HepG2 (cell line): ENCODE results near the gene HES3. TPM values are rescaled to one million over a fixed set of nuclear protein-coding genes. Genes with fewer than 3 reads are reported as not detected.

Source experiments
- ATAC-seq: fragments of 200-7000 bp; cut with Tn5 transposase; 3 replicates; pipeline ENCODE4 v1.9.1; 2020; ENCODE audit warnings: mild to moderate bottlenecking, moderate library complexity
- BruUV-seq: library from RNA; stranded (reverse); fragments of 400-500 nt; replicated peaks from 2 replicates; lab custom pipeline; 2021; lab: Mats Ljungman, UMichigan
- CTCF ChIA-PET: fragments of 300-600 bp; formaldehyde crosslinking; extraction: SDS; loops from one replicate; lab custom pipeline; 2021; ENCODE audit warnings: low total read pairs, inconsistent platforms, low intra/inter-chr PET ratio; lab: Yijun Ruan, JAX
- POLR2A ChIA-PET: fragments of 350-600 bp; sonication (Branson Sonifier 250); formaldehyde crosslinking; loops from one replicate; lab custom pipeline; 2020; ENCODE audit warnings: antibody characterized with exemption, inconsistent platforms; lab: Yijun Ruan, JAX
- DNase-seq: peaks from one replicate; pipeline ENCODE4 v3.0.0-alpha.2; 2015; ENCODE audit warnings: low spot score
- FAIRE-seq: peaks from 3 replicates; lab custom pipeline; 2011; peaks lifted over from hg19 to GRCh38; lab: Jason Lieb, UNC
- H2AFZ ChIP-seq: one replicate; pipeline ENCODE4 v1.6.1; 2011; ENCODE audit warnings: low read length, inconsistent platforms
- H3K27ac ChIP-seq: fragments of 300-600 bp; 3 replicates; pipeline ENCODE4 v1.8.0; 2011; ENCODE audit warnings: mixed run types, mild to moderate bottlenecking, mixed read lengths, low read length, inconsistent platforms; ENCODE audit not compliant: insufficient read depth; ENCODE audit errors: extremely low read length
- H3K27me3 ChIP-seq, 2 experiments: fragments of 200-600 bp in 1 of 2; 2 replicates in 1 of 2; 3 replicates in 1 of 2; pipeline versions ENCODE4 v1.6.0 to v1.8.0; 2011; ENCODE audit warnings: low read length in 2 of 2, mild to moderate bottlenecking in 2 of 2, moderate library complexity in 2 of 2, inconsistent platforms in 1 of 2; ENCODE audit not compliant: insufficient read depth in 2 of 2, control insufficient read depth in 1 of 2
- H3K36me3 ChIP-seq, 2 experiments: fragments of 200-600 bp in 1 of 2; replicated peaks in 1 of 2; 2 replicates in 1 of 2; 3 replicates in 1 of 2; pipeline versions ENCODE4 v1.5.1 to v1.8.0; 2011; ENCODE audit warnings: low read length in 2 of 2, inconsistent platforms in 1 of 2; ENCODE audit not compliant: insufficient read depth in 2 of 2, control insufficient read depth in 1 of 2
- H3K4me1 ChIP-seq: 2 replicates; pipeline ENCODE4 v1.5.1; 2012; ENCODE audit warnings: low read length, inconsistent platforms; ENCODE audit not compliant: insufficient read depth
- H3K4me2 ChIP-seq: 2 replicates; pipeline ENCODE4 v1.6.0; 2011; ENCODE audit warnings: low read depth, low read length, inconsistent platforms
- H3K4me3 ChIP-seq, 3 experiments: fragments of 200-600 bp in 1 of 3; sonication (generic), shearing (Covaris generic) in 1 of 3; replicated peaks in 1 of 3; 2 replicates each; pipeline ENCODE4 v1.5.1; 2011 to 2016; ENCODE audit warnings: low read length in 3 of 3, inconsistent platforms in 2 of 3, low read depth in 2 of 3, mild to moderate bottlenecking in 2 of 3, control low read depth in 1 of 3, mixed read lengths in 1 of 3; ENCODE audit not compliant: insufficient read depth in 1 of 3
- H3K79me2 ChIP-seq: one replicate; pipeline ENCODE4 v1.6.1; 2011; ENCODE audit warnings: low read length, inconsistent platforms; ENCODE audit not compliant: insufficient read depth
- H3K9ac ChIP-seq: 2 replicates; pipeline ENCODE4 v1.6.0; 2011; ENCODE audit warnings: mild to moderate bottlenecking, low read depth, low read length, inconsistent platforms; ENCODE audit not compliant: insufficient read depth
- H3K9me3 ChIP-seq: 2 replicates; pipeline ENCODE4 v1.5.1; 2012; ENCODE audit warnings: mild to moderate bottlenecking, low read length
- H4K20me1 ChIP-seq: 2 replicates; pipeline ENCODE4 v1.6.0; 2011; ENCODE audit warnings: inconsistent platforms, mild to moderate bottlenecking, low read length, moderate library complexity; ENCODE audit not compliant: insufficient read depth
- HNRNPK ChIP-seq: fragments of 200-400 bp; formaldehyde crosslinking; IDR thresholded peaks from 2 replicates; pipeline ENCODE4 v1.6.1; 2018; ENCODE audit warnings: low read length, low read depth, moderate library complexity, mild to moderate bottlenecking; ENCODE audit not compliant: poor library complexity, severe bottlenecking
- HNRNPL ChIP-seq: fragments of 200-400 bp; formaldehyde crosslinking; IDR thresholded peaks from 2 replicates; pipeline ENCODE4 v1.6.1; 2017; ENCODE audit warnings: mild to moderate bottlenecking, low read depth, low read length
- THAP7 ChIP-seq: sonication (generic); formaldehyde crosslinking; IDR thresholded peaks from 2 replicates; pipeline ENCODE4 v1.8.1; 2023; ENCODE audit warnings: mild to moderate bottlenecking, missing genetic modification reagents
- ZBTB38 ChIP-seq: sonication (generic); formaldehyde crosslinking; IDR thresholded peaks from 2 replicates; pipeline ENCODE4 v1.5.1; 2020; ENCODE audit warnings: mild to moderate bottlenecking, missing genetic modification reagents
- WGBS: methylation state at CpG from one replicate; pipeline ENCODE4 v1.1.6; 2017; ENCODE audit warnings: low lambda C conversion rate; 5-methylcytosine and 5-hydroxymethylcytosine counted together
- in situ Hi-C: cut with HindIII; loops from 2 replicates; pipeline ENCODE4 v1.10.0; 2017; ENCODE audit warnings: low pct_unique_long_range_greater_than_20kb; ENCODE audit not compliant: extremely low pct_ligation_motif_present
- intact Hi-C: fragments of 100-400 bp; cut with micrococcal nuclease; formaldehyde crosslinking; loops from one replicate; pipeline ENCODE4 v1.10.0; 2022; ENCODE audit not compliant: unreplicated experiment
- polyA plus RNA-seq, 8 experiments: library from polyadenylated mRNA; depleted of rRNA in 3 of 8; stranded (reverse) in 7 of 8; unstranded in 1 of 8; fragments of >200 nt; fragmentation: Illumina TruSeq in 4 of 8; extraction: Trizol in 4 of 8; gene quantifications; 2 replicates each; pipeline versions ENCODE4 v1.2.1 to v1.2.3, GENCODE V29; 2011 to 2016; ENCODE audit warnings: low read depth in 4 of 8, missing spikeins in 1 of 8, mixed read lengths in 1 of 8; ENCODE audit not compliant: insufficient read depth in 1 of 8
- total RNA-seq, 5 experiments: library from RNA; depleted of rRNA; stranded (reverse); fragments of >200 nt; fragmentation: Illumina TruSeq; extraction: Trizol; gene quantifications; 2 replicates each; pipeline ENCODE4 v1.2.3, GENCODE V29; 2016; ENCODE audit warnings: low read depth in 1 of 5
- TF ChIP-seq, protein P1 (sequence below): sonication (generic); formaldehyde crosslinking; IDR thresholded peaks from 2 replicates; pipeline ENCODE4 v1.8.0; 2022; ENCODE audit warnings: missing genetic modification reagents, mild to moderate bottlenecking, borderline replicate concordance
- TF ChIP-seq, protein P2 (sequence below), 2 experiments: sonication (generic) in 1 of 2; formaldehyde crosslinking in 1 of 2; IDR thresholded peaks; 2 replicates each; pipeline versions ENCODE4 v1.4.0 to v1.6.1; 2018 to 2020; ENCODE audit warnings: missing genetic modification reagents in 2 of 2, borderline replicate concordance in 1 of 2, low read depth in 1 of 2, mild to moderate bottlenecking in 1 of 2, missing biosample characterization in 1 of 2

Gene HES3
- total and polyA plus RNA-seq, 2 of the 13 experiments (the other 11 are each of a cell fraction or from before 2014, with no cell fraction given), result not detected

DNA sequence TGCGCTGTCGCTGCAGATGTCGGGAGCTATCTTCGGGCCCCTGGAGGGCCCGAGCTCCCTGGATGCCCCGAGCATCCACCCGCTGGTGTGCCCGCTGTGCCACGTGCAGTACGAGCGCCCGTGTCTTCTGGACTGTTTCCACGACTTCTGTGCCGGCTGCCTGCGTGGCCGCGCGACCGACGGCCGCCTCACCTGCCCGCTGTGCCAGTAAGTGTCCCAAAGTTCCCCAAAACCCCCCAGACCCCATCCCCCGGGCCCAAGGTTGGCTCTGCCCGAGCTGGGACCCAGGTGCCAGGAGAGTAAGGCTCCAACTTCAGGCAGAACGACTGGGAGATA, 37.5 kb upstream of the HES3 start:
- intact Hi-C loops (loop anchor here (10.0 kb wide), 1 partner anchor 622 kb away; no protein-coding TSS in a partner anchor), in situ Hi-C loops (no loop called here)
- Histone ChIP-seq H3K79me2 (no peaks in the 10 kb centered on the region), H3K36me3 (peaks cover 4 to 6% of the 10 kb centered on the region in 2 experiments; a peak in 3 of 5 replicates), H3K9me3 (no peaks in the 10 kb centered on the region), H3K4me2 (peak overlapping the region; percentile 92), H3K4me1 (peaks cover 17% of the 10 kb centered on the region), H3K9ac (peak overlapping the region; percentile 78), H4K20me1 (no peaks in the 10 kb centered on the region), H2AFZ (no peak overlapping the region), H3K4me3 (peak overlapping the region; percentile 79 to 90 (median 84)), H3K27ac (peak overlapping the region; percentile 68), H3K27me3 (no peaks in the 10 kb centered on the region)
- ATAC-seq (no peak), FAIRE-seq (no peak), DNase-seq (no peak)
- BruUV-seq, result no TSS peak
- POLR2A ChIA-PET, result interaction anchor here (0.6 to 1.7 kb wide), 12 partner anchors 9 to 279 kb away, joined by 3 to 11 read pairs (median 4); partner anchors contain the start of genes ACOT7 and ICMT
- WGBS, result no CpG with 5 or more reads among the region's 25 CpGs
- TF ChIP-seq, protein P1, sequence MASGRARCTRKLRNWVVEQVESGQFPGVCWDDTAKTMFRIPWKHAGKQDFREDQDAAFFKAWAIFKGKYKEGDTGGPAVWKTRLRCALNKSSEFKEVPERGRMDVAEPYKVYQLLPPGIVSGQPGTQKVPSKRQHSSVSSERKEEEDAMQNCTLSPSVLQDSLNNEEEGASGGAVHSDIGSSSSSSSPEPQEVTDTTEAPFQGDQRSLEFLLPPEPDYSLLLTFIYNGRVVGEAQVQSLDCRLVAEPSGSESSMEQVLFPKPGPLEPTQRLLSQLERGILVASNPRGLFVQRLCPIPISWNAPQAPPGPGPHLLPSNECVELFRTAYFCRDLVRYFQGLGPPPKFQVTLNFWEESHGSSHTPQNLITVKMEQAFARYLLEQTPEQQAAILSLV (CRISPR knock-in tag), result 0 out of 2 replicates have a peak, but pooled peaks have one; percentile 2
- peak; percentile 69 for TF ChIP-seq HNRNPK
- TF ChIP-seq HNRNPL, result 0 out of 2 replicates have a peak, but pooled peaks have one; percentile 23
- TF ChIP-seq, protein P2, sequence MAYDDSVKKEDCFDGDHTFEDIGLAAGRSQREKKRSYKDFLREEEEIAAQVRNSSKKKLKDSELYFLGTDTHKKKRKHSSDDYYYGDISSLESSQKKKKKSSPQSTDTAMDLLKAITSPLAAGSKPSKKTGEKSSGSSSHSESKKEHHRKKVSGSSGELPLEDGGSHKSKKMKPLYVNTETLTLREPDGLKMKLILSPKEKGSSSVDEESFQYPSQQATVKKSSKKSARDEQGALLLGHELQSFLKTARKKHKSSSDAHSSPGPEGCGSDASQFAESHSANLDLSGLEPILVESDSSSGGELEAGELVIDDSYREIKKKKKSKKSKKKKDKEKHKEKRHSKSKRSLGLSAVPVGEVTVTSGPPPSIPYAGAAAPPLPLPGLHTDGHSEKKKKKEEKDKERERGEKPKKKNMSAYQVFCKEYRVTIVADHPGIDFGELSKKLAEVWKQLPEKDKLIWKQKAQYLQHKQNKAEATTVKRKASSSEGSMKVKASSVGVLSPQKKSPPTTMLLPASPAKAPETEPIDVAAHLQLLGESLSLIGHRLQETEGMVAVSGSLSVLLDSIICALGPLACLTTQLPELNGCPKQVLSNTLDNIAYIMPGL (CRISPR knock-in tag; IDR thresholded peaks at IDR 0.05; ENCODE audit: borderline replicate concordance in 1 of 2, low read depth in 1 of 2), result no peak
- TF ChIP-seq THAP7 (CRISPR knock-in tag), result 0 out of 2 replicates have a peak, but pooled peaks have one; percentile 20
- no peak for TF ChIP-seq ZBTB38 (CRISPR knock-in tag)
- CTCF ChIA-PET, result no interaction called here
